Measurements from ENCODE around the gene CBR4. TPM values are rescaled to one million over a fixed set of nuclear protein-coding genes. Genes with fewer than 3 reads are reported as not detected.
"Not testable (repeated sequence)": the region's sequence is repeated elsewhere in the genome, so short reads cannot be mapped to it uniquely, and the experiment has no call there.

Gene CBR4
- total RNA-seq, 1 donor = 6.7 TPM

DNA sequence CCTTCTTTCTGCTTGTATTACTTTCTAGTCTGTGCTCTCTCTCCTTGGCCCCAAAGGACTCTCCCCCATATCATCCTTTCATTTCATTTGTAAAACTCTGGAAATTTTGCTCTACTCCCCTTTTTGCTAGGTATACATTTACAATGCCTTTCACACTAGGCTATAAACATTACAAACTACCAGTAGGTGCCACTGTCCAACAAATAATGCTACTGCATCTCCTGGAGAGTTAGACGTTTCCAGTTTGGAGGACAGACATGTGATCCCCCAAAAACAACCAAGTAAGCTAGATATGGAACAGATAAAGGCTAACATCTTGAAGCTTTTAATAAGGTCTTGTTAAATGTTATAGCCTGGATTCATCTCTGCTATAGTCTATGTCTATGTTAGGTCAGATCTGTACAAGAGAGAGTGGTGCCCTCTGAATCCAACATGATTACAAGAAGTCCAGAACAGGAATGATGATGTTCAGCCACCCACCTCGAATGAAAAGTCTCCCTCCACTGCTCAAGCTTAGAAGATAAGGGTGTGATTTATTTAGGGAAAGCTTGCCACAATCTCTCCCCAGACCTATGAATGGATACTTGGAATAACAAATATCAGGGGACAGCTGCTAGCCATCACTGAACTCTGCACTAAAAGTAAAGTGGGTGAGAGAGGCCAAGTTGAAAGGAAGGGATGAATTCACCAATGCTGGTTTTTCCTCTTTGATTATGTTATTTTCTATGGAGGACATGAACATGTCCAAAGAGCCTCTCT is 14.3 kb downstream of the CBR4 start:
- peak in 1 of 3 donors; percentile 50 for DNase-seq (ENCODE audit: low read depth in 2 of 3, low spot score in 2 of 3)

DNA sequence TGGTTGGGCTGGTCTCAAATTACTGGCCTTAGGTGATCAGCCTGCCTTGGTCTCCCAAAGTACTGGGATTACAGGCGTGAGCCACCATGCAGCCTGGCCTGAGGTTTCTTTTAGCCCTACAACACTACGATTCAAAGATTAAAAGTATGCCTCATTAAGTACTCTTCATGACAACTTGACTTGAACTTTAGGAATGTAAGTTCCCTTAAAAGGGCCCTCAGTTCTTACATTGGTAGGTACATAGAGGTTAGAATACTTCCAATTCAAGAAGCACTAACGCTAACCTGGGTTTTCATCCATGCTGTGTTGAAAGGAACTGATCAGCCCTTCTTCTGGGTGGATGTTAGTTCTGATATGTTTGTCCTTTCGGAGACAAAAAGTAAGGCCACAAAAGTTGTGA is 15.1 kb downstream of the CBR4 start:
- DNase-seq (ENCODE audit: low read depth in 2 of 3, low spot score in 2 of 3) = no peak

DNA sequence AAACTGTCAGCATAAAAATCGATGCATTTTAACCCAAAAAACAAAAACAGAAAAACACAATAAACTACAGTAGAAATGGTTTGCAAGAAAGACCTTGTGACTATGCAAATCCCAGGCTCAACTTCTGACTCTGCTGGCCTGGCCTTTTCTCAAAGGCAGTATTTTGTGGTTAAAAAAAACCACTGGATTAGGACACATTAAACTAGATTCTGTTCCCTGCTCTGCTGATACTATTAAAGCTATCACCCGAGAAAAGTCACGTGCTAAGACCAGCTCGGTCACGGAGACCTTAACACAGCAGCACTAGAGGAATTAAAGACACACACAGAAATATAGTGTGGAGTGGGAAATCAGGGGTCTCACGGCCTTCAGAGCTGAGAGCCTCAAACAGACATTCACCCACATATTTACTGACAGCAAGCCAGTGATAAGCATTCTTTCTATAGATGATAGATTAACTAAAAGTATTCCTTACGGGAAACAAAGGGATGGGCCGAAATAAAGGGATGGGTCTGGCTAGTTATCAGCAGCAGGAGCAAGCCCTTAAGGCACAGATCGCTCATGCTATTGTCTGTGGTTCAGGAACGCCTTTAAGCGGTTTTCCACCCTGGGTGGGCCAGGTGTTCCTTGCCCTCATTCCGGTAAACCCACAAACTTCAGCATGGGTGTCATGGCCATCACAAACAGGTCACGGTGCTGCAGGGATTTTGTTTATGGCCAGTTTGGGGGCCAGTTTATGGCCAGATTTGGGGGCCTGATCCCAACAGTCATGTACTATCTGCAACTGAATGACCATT is 16.1 kb downstream of the CBR4 start:
- no peak for DNase-seq (ENCODE audit: low read depth in 2 of 3, low spot score in 2 of 3)

DNA sequence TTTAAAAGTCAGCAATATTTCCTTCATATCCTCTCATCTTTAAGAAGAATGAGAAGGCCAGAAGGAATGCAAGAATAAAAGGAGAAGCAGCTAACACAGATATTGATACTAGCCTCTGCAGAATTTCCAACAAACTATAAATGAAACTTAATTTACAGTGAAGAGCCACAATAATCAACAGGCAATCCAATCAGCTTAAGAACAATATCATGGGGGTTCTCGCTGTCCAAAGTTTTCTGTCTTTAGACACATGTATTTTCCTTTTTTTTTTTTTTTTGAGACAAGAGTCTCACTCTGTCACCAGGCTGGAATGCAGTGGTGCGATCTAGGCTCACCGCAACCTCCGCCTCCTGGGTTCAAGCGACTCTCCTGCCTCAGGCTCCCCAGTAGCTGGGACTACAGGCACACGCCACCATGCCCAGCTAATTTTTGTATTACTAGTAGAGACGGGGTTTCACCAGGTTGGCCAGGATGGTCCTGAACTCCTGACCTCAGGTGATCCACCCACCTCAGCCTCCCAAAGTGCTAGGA is 17.0 kb downstream of the CBR4 start:
- DNase-seq (ENCODE audit: low read depth in 2 of 3, low spot score in 2 of 3) = not testable (repeated sequence)

DNA sequence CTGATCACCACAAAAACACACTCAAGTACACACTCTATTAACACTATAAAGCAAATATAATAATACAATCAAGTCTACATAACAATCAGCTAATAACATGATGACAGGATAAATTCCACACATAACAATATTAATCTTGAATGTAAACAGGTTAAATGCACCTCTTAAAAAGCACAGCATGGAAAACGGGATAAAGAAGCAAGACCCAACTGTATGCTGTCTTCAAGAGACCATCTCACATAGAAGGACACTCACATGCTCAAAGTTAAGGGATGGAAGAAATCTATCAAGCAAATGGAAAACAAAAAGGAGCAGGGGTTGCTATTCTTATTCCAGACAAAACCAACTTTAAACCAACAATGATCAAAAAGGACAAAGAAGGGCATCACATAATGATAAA is 28.1 kb downstream of the CBR4 start:
- DNase-seq (ENCODE audit: low read depth in 2 of 3, low spot score in 2 of 3) = peak in 1 of 3 donors; percentile 9

DNA sequence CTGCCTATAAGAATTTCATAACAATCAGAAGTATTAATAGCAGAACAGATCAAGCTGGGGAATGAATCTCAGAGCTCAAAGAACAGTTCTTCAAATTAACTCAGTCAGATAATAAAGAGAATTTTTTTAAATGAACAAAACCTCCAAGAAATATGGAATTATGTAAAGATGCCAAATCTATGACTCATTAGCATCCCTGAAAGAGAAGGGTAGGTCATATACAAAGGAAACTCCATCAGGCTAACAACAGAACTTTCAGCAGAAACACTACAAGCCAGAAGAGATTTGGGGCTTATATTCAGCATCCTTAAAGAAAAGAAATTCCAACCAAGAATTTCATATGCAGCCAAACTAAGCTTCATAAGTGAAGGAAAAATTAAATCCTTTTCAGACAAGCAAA is 28.6 kb downstream of the CBR4 start:
- no peak for DNase-seq (ENCODE audit: low read depth in 2 of 3, low spot score in 2 of 3)

DNA sequence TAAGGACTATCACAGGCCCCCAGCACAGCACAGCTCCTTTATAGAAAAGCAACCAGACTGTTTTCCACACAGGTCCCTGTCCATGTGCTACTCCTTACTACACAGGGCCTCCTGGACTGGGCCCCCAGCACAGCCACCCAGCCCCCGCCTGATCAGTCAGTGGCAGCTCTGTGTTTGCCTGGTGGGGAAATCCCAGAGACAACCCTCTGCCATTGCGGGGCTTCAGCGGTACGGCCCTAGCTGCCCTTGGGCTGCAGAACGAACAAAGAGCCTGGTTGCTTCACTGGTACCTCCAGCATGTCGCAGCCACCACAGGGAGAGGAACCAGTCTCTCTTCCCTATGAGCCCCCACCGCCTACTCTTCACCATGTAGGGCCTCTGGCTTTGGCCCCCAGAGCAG is 30.7 kb downstream of the CBR4 start:
- DNase-seq (ENCODE audit: low read depth in 2 of 3, low spot score in 2 of 3) = no peak

DNA sequence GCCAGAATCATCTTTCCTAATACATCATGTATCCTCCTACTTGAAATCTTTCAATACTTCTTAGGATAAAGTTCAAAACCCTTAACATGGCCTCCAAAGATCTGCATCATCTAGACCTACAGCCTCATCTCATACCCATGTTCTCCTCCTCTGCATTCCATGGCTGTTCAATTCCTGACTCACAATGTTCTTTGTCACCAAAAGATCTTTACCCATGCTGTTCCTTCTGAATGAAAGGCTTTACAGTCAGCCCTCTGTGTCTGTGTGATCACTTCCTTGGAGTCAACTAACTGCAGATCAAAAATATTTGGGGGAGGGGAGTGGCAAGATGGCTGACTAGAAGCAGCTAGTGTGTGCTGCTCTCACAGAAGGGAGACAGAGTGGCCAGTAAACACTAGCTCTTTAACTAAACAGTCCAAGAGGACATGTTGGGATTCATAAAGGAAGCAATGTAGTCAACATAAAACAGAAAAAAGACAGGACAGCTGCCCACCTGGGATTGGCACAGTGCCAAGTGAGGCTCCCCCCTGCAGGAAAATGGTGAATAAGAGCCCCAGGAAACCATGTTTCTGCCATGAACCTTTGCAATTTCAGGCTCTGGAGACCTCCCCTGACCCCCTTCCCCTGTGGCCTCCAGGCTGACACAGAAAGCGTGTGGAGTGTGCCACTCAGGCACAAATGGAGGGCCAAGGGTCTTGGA is 31.9 kb downstream of the CBR4 start:
- DNase-seq (ENCODE audit: low read depth in 2 of 3, low spot score in 2 of 3) = no peak

DNA sequence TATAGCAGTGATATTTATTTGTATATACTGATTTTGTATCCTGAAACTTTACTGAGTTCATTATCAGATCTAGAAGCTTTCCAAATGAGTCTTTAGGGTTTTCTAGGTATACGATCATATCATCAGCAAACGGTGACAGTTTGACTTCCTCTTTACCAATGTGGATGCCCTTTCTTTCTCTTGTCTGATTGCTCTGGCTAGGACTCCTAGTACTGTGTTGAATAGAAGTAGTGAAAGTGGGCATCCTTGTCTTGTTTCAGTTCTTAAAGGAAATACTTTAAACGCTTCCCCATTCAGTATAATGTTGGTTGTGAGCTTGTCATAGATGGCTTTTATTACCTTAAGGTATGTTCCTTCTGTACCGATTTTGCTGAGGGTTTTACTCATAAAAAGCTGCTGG is 37.5 kb downstream of the CBR4 start:
- DNase-seq (ENCODE audit: low read depth in 2 of 3, low spot score in 2 of 3) = no peak

DNA sequence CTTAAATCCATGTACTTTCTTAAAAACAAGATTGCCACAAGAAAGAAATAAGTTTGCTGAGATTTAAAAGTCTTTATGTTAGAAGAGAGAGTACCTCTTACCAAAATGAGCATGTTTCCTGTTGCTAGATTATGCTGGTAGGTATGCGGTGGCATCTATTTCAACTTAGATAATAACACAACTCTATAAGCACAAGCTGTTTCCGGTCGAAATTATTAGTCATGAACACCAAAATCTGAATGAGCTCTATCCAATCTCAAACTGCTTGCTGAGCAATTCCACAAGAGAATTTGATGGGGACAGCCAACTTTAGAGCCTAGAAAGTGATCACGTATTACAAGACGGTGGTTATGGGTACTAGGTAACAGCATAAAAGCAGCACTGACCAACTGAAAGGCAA is 49.3 kb downstream of the CBR4 start:
- DNase-seq (ENCODE audit: low read depth in 2 of 3, low spot score in 2 of 3) = no peak

DNA sequence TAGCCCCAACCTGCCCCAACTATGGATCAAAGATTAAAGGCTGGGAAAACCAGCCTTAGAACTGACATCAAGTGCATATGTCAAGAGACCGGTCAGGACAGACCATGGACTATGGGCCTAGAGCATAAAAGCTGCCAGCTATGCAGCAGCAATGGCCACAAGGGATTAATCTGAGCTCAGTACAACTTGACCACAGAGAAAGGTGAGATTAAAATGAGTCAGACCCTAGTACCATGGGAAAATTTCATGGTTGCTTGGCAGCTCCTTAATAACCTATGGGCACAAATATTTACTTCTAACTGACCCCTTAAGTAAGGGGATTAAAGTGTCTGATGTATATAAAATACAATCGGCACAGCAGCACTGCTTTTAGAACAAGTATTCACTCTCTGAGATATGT is 54.4 kb downstream of the CBR4 start:
- DNase-seq (ENCODE audit: low read depth in 2 of 3, low spot score in 2 of 3) = no peak

DNA sequence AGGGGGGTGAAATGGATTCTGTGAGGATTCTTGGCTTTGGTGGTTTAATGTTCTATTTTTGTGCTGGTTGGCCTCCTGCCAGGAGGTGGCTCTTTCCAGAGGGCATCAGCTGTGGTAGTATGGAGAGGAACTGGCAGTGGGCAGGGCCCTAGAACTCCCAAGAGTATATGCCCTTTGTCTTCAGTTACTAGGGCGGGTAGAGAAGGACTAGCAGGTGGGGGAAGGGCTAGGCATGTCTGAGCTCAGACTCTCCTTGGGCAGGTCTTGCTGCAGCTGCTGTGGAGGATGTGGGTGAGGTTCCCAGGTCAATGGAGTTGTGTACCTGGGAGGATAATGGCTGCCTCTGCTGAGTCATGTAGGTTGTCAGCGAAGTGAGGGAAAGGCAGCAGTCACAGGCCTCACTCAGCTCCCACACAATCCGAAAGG is 57.2 kb downstream of the CBR4 start:
- not testable (repeated sequence) for DNase-seq (ENCODE audit: low read depth in 2 of 3, low spot score in 2 of 3)

DNA sequence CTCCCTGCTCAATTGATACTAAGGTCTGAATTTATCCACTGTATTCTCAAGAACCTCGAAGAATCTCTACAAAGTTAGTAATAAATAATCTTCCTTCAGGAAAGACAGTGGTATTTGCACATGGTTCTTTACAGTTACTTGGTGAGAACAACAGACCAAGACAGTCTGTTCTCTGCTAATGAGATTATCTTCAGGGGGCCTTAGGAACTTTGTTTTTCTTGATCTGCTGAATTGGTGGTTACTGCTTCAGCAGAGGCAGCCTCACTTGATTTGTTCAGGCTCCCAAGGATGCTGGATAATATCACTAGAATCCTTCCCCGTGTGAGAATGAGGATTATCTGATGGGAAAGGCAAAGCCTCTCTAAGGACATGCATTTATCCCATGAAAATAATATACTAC is 64.8 kb downstream of the CBR4 start:
- no peak for DNase-seq (ENCODE audit: low read depth in 2 of 3, low spot score in 2 of 3)

DNA sequence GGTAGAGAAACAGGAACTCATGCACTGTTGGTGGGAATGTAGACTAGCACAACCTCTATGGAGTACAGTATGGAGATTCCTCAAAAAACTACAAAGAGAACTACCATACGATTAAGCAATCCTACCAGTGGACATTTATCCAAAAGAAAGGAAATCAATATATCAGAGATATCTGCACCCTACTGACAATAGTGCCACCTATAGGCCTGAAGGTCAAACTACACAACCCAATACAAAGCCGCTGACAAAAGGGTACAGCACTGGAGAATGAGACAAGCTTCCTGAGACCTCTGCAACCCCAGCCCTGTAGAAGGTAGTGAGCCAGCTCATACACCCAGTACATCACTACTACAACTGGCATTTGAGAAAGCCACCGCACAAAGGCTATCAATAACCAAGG is 67.1 kb downstream of the CBR4 start:
- DNase-seq (ENCODE audit: low read depth in 2 of 3, low spot score in 2 of 3) = no peak

Small RNA genes within 50 kb of the gene (small RNA-seq; reads per million reads assigned to genes)
- 2.4 reads per million, percentile 73 among the genes with 10 or more reads in this experiment for gene RNY4P17

Measured in hematopoietic multipotent progenitor cell (in vitro differentiated cells).